H1 (cell line): Measurements from ENCODE around the gene CELA1. TPM values are rescaled to one million over a fixed set of nuclear protein-coding genes. Genes with fewer than 3 reads are reported as not detected.

Experiments used
- CTCF ChIA-PET: fragments of 300-600 bp; sonication (Branson Sonifier 250); formaldehyde crosslinking; loops from one replicate; lab custom pipeline; 2021; ENCODE audit not compliant: partially characterized antibody; lab: Charles Lee
- POLR2A ChIA-PET: fragments of 300-600 bp; sonication (Branson Sonifier 250); formaldehyde crosslinking; loops from one replicate; lab custom pipeline; 2021; ENCODE audit warnings: inconsistent platforms; ENCODE audit not compliant: partially characterized antibody; lab: Charles Lee
- DNase-seq, 2 experiments: peaks; one replicate each; pipeline versions ENCODE4 v3.0.0 to v3.0.0-alpha.2; 2010 to 2022; ENCODE audit warnings: low spot score in 2 of 2, low read depth in 1 of 2, mixed read lengths in 1 of 2
- FAIRE-seq: peaks from 2 replicates; lab custom pipeline; 2011; peaks lifted over from hg19 to GRCh38; lab: Jason Lieb, UNC
- H2AFZ ChIP-seq: 2 replicates; pipeline ENCODE4 v1.8.1; 2012; ENCODE audit warnings: low read length, inconsistent platforms
- H2AK5ac ChIP-seq: 2 replicates; pipeline ENCODE4 v1.6.1; 2013; ENCODE audit warnings: low read depth, low read length
- H2BK120ac ChIP-seq: replicated peaks from 2 replicates; pipeline ENCODE3; 2013; ENCODE audit warnings: low read depth, low read length, inconsistent platforms
- H2BK12ac ChIP-seq: 2 replicates; pipeline ENCODE4 v1.6.1; 2013; ENCODE audit warnings: low read depth, low read length
- H2BK15ac ChIP-seq: 2 replicates; pipeline ENCODE4 v1.6.1; 2013; ENCODE audit warnings: low read length
- H2BK20ac ChIP-seq: 2 replicates; pipeline ENCODE4 v1.6.1; 2013; ENCODE audit warnings: low read length
- H2BK5ac ChIP-seq: 2 replicates; pipeline ENCODE4 v1.6.1; 2013; ENCODE audit warnings: low read depth, low read length
- H3K14ac ChIP-seq: 2 replicates; pipeline ENCODE4 v1.6.1; 2013; ENCODE audit warnings: inconsistent platforms; ENCODE audit not compliant: insufficient read length
- H3K18ac ChIP-seq: 2 replicates; pipeline ENCODE4 v1.6.1; 2013; ENCODE audit warnings: low read length; ENCODE audit errors: extremely low read depth
- H3K23ac ChIP-seq: 2 replicates; pipeline ENCODE4 v1.6.1; 2013; ENCODE audit warnings: inconsistent platforms; ENCODE audit not compliant: insufficient read length
- H3K23me2 ChIP-seq: 2 replicates; pipeline ENCODE4 v1.6.1; 2013; ENCODE audit warnings: low read depth, low read length
- H3K27ac ChIP-seq: 2 replicates; pipeline ENCODE4 v1.6.1; 2011; ENCODE audit warnings: low read depth, low read length, inconsistent platforms
- H3K27me3 ChIP-seq, 4 experiments: replicated peaks in 1 of 4; 1 replicate in 1 of 4; 2 replicates in 3 of 4; pipeline versions ENCODE4 v1.6.1 to v1.8.1; 2011 to 2013; ENCODE audit warnings: low read length in 3 of 4, mild to moderate bottlenecking in 3 of 4, inconsistent platforms in 2 of 4, mixed read lengths in 2 of 4, moderate library complexity in 1 of 4; ENCODE audit not compliant: control insufficient read depth in 3 of 4, insufficient read depth in 3 of 4; ENCODE audit errors: extremely low read depth in 1 of 4
- H3K36me3 ChIP-seq, 4 experiments: 2 replicates each; pipeline versions ENCODE4 v1.6.1 to v1.8.1; 2011 to 2013; ENCODE audit warnings: mild to moderate bottlenecking in 4 of 4, low read length in 3 of 4, moderate library complexity in 2 of 4, control low read depth in 1 of 4, inconsistent platforms in 1 of 4; ENCODE audit not compliant: insufficient read depth in 4 of 4, control insufficient read depth in 2 of 4
- H3K4ac ChIP-seq: replicated peaks from 2 replicates; pipeline ENCODE3; 2013; ENCODE audit warnings: low read length, low read depth, mixed read lengths, inconsistent platforms; ENCODE audit not compliant: insufficient read length
- H3K4me1 ChIP-seq, 4 experiments: replicated peaks in 1 of 4; 1 replicate in 1 of 4; 2 replicates in 3 of 4; pipeline versions ENCODE4 v1.6.1 to v1.8.1; 2011 to 2013; ENCODE audit warnings: low read length in 3 of 4, inconsistent platforms in 2 of 4, mixed read lengths in 1 of 4; ENCODE audit not compliant: insufficient read depth in 4 of 4, control insufficient read depth in 3 of 4
- H3K4me2 ChIP-seq, 2 experiments: 2 replicates each; pipeline versions ENCODE4 v1.6.1 to v1.8.1; 2011 to 2013; ENCODE audit warnings: low read depth in 2 of 2, low read length in 2 of 2, control low read depth in 1 of 2, inconsistent platforms in 1 of 2, mild to moderate bottlenecking in 1 of 2; ENCODE audit not compliant: insufficient read depth in 1 of 2
- H3K4me3 ChIP-seq, 4 experiments: fragments of 200-600, 300-600 bp in 1 of 4; sonication (generic), shearing (Covaris generic), sonication (Bioruptor Twin) in 1 of 4; 2 replicates each; pipeline versions ENCODE4 v1.5.1 to v1.8.1; 2011 to 2016; ENCODE audit warnings: low read length in 4 of 4, low read depth in 3 of 4, control low read depth in 2 of 4, inconsistent platforms in 2 of 4, mild to moderate bottlenecking in 2 of 4, mixed read lengths in 1 of 4, moderate library complexity in 1 of 4; ENCODE audit not compliant: insufficient read depth in 2 of 4; ENCODE audit errors: extremely low read depth in 1 of 4
- H3K56ac ChIP-seq: replicated peaks from 2 replicates; pipeline ENCODE3; 2013; ENCODE audit warnings: low read depth, mild to moderate bottlenecking, mixed read lengths, low read length, inconsistent platforms; ENCODE audit not compliant: insufficient read length
- H3K79me1 ChIP-seq: 2 replicates; pipeline ENCODE4 v1.6.1; 2013; ENCODE audit warnings: low read depth, low read length, control low read depth
- H3K79me2 ChIP-seq, 2 experiments: 2 replicates each; pipeline versions ENCODE4 v1.6.1 to v1.8.1; 2012 to 2013; ENCODE audit warnings: low read length in 2 of 2, mild to moderate bottlenecking in 2 of 2, inconsistent platforms in 1 of 2; ENCODE audit not compliant: insufficient read depth in 2 of 2, control insufficient read depth in 1 of 2
- H3K9ac ChIP-seq, 4 experiments: replicated peaks in 1 of 4; 1 replicate in 1 of 4; 2 replicates in 3 of 4; pipeline versions ENCODE4 v1.6.1 to v1.8.1; 2011 to 2013; ENCODE audit warnings: low read depth in 3 of 4, low read length in 3 of 4, control low read depth in 2 of 4, mild to moderate bottlenecking in 2 of 4, moderate library complexity in 2 of 4, inconsistent platforms in 1 of 4; ENCODE audit errors: extremely low read depth in 1 of 4
- H3K9me3 ChIP-seq, 2 experiments: 2 replicates each; pipeline versions ENCODE4 v1.6.1 to v1.8.1; 2012 to 2013; ENCODE audit warnings: mild to moderate bottlenecking in 2 of 2, moderate library complexity in 2 of 2, control low read depth in 1 of 2, inconsistent platforms in 1 of 2, low read depth in 1 of 2, low read length in 1 of 2, mixed read lengths in 1 of 2; ENCODE audit not compliant: insufficient read depth in 2 of 2
- H4K20me1 ChIP-seq, 2 experiments: replicated peaks in 1 of 2; 2 replicates each; pipeline versions ENCODE3 to v1.8.1; 2011 to 2013; ENCODE audit warnings: inconsistent platforms in 2 of 2, low read length in 2 of 2, mild to moderate bottlenecking in 1 of 2; ENCODE audit not compliant: insufficient read depth in 2 of 2, control insufficient read depth in 1 of 2
- H4K5ac ChIP-seq: 2 replicates; pipeline ENCODE4 v1.6.1; 2013; ENCODE audit warnings: low read length, low read depth, mixed read lengths, inconsistent platforms; ENCODE audit not compliant: insufficient read length
- H4K8ac ChIP-seq: 2 replicates; pipeline ENCODE4 v1.8.0; 2013; ENCODE audit warnings: mild to moderate bottlenecking, moderate library complexity, low read length, inconsistent platforms; ENCODE audit not compliant: insufficient read depth; ENCODE audit errors: extremely low read depth
- H4K91ac ChIP-seq: replicated peaks from 2 replicates; pipeline ENCODE3; 2013; ENCODE audit warnings: low read length, mixed read lengths, inconsistent platforms; ENCODE audit not compliant: insufficient read length
- CREB1 ChIP-seq: IDR thresholded peaks from 2 replicates; pipeline ENCODE4 v1.6.1; 2012; ENCODE audit warnings: inconsistent platforms
- EP300 ChIP-seq, 2 experiments: IDR thresholded peaks; 1 replicate in 1 of 2; 2 replicates in 1 of 2; pipeline ENCODE4 v1.6.1; 2011 to 2012; ENCODE audit warnings: low read depth in 2 of 2, low read length in 2 of 2, mild to moderate bottlenecking in 2 of 2, borderline replicate concordance in 1 of 2, inconsistent platforms in 1 of 2, moderate library complexity in 1 of 2
- JUN ChIP-seq: IDR thresholded peaks from 2 replicates; pipeline ENCODE4 v1.6.1; 2011; ENCODE audit warnings: low read depth, mild to moderate bottlenecking, improper control_type of control experiment, low read length
- RFX5 ChIP-seq: IDR thresholded peaks from 2 replicates; pipeline ENCODE4 v1.6.1; 2011; ENCODE audit warnings: low read depth, low read length, improper control_type of control experiment, borderline replicate concordance
- RNF2 ChIP-seq: fragments of 200-900, 300-1000 bp; sonication (generic); IDR thresholded peaks from 2 replicates; pipeline ENCODE4 v1.7.1; 2016; ENCODE audit warnings: borderline replicate concordance, low read depth, mild to moderate bottlenecking, antibody characterized with exemption, low read length; ENCODE audit not compliant: poor library complexity, severe bottlenecking; ENCODE audit errors: missing control alignments
- ZNF274 ChIP-seq: IDR thresholded peaks from 2 replicates; pipeline ENCODE4 v1.7.0; 2012; ENCODE audit warnings: low read length, borderline replicate concordance; ENCODE audit errors: extremely low read depth
- WGBS, 2 experiments: shearing (Covaris generic) in 1 of 2; methylation state at CpG; one replicate each; pipeline versions ENCODE4 v1.1.6 to v1.1.7; 2013 to 2015; ENCODE audit warnings: low lambda C conversion rate in 2 of 2, mixed read lengths in 2 of 2, inconsistent platforms in 1 of 2, low coverage in 1 of 2, missing lambda C conversion rate in 1 of 2; ENCODE audit not compliant: insufficient replicate concordance in 2 of 2, insufficient coverage in 1 of 2, insufficient read length in 1 of 2; ENCODE audit errors: extremely low coverage in 1 of 2, missing lambda C conversion rate in 1 of 2; 5-methylcytosine and 5-hydroxymethylcytosine counted together
- polyA plus RNA-seq, 7 experiments: library from polyadenylated mRNA; depleted of rRNA in 3 of 7; stranded (reverse) in 5 of 7; unstranded in 2 of 7; fragments of >200 nt in 5 of 7; fragments of 200-250 nt in 2 of 7; gene quantifications; 1 replicate in 5 of 7; 2 replicates in 1 of 7; 4 replicates in 1 of 7; pipeline versions ENCODE4 v1.2.1 to v1.2.3, GENCODE V29; 2011 to 2013; ENCODE audit warnings: missing spikeins in 2 of 7, mixed read lengths in 2 of 7
- total RNA-seq: library from RNA; stranded (reverse); fragmentation: NEBNext Ultra II Directional; extraction: Animal tissue kit (Norgen Biotek cat#: 25700); gene quantifications from 2 replicates; pipeline ENCODE4 v1.2.1, GENCODE V29; 2021

The CELA1 gene
- total and polyA plus RNA-seq, 2 of the 8 experiments (the other 6 are each of a cell fraction or from before 2014, with no cell fraction given): 0.09 TPM; not detected in 1

DNA sequence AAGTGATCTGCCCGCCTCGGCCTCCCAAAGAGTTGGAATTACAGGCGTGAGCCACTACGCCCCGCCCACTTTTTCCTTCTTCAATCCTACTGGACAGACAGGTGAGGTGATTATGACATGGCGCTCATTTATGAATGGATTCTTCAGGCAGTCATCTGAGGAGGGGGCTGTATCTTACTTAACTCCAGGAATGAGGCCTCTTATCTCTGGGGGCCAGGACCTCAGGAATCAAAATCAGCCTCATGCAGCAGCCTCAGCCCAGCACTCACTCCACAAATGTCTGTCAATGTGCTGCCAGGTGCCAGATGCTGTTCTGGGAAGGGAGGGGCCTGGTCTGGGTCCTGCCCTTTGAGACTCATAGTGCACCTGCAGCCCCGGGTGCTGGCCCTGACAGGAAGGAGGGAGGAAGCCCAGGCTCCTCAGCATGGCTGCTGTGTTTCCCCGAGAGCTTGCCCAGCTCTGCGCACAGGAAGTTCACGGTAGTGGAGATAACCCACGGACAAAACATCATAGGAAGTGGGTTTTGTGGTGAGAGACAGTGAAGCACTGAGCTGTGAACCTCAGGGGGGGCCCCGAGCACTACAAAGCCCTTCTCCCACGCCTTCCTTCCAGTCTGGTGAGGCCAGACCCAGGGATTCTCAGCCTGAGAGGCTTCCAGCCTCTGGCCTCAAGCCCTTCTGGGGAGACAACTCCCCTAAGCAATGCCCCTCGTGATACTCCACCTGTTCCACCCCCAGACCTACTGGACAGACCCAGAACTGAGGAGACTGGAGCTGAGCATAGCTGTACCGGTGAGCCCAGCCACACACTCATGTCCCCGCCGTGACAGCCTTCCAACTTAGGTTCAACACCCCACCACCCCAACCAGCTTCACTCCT is 22.4 kb upstream of the CELA1 start:
- DNase-seq (no peak), FAIRE-seq (no peak)
- no peaks in the 10 kb centered on the region for H3K79me2 ChIP-seq
- H4K20me1 ChIP-seq: no peaks in the 10 kb centered on the region
- H2BK20ac ChIP-seq: no peak overlapping the region
- H3K56ac ChIP-seq: no peak overlapping the region
- no peaks in the 10 kb centered on the region for H3K9me3 ChIP-seq
- POLR2A ChIA-PET: interaction anchor here (1.1 to 1.9 kb wide), 2 partner anchors 10 to 22 kb away, joined by 3 to 5 read pairs; partner anchors contain the start of gene GALNT6
- no peak overlapping the region for H2AK5ac ChIP-seq
- 91% methylated on average over 17 of the region's 17 CpGs; no CpG with 5 or more reads in 1 of the 2 experiments for WGBS, 2 experiments
- no peak overlapping the region for H3K18ac ChIP-seq
- H3K9ac ChIP-seq: no peak overlapping the region
- no peak overlapping the region for H2BK5ac ChIP-seq
- no peak overlapping the region for H3K4ac ChIP-seq
- H4K5ac ChIP-seq: no peak overlapping the region
- no peaks in the 10 kb centered on the region for H3K27me3 ChIP-seq
- TF ChIP-seq RFX5 (no peak), JUN (no peak), CREB1 (no peak), EP300 (IDR thresholded peaks at IDR 0.05; ENCODE audit: borderline replicate concordance in 1 of 2, low read depth in 2 of 2, low read length in 2 of 2) (no peak), RNF2 (no peak), ZNF274 (no peak)
- no peak overlapping the region for H3K4me2 ChIP-seq
- peaks cover 0 to 6% (median 3%) of the 10 kb centered on the region in 4 experiments; a peak in 2 of 7 replicates for H3K4me1 ChIP-seq
- no peak overlapping the region for H2BK120ac ChIP-seq
- no peak overlapping the region for H3K14ac ChIP-seq
- no peak overlapping the region for H2AFZ ChIP-seq
- H4K8ac ChIP-seq: no peak overlapping the region
- CTCF ChIA-PET: interaction anchor here (0.7 to 1.2 kb wide), 3 partner anchors 8 to 60 kb away, joined by 3 read pairs; no protein-coding TSS in a partner anchor
- peaks cover 0 to 1% (median 0%) of the 10 kb centered on the region in 4 experiments; a peak in 2 of 8 replicates for H3K36me3 ChIP-seq
- H3K4me3 ChIP-seq: no peak overlapping the region
- H2BK12ac ChIP-seq: no peak overlapping the region
- no peaks in the 10 kb centered on the region for H3K79me1 ChIP-seq
- no peak overlapping the region for H3K23ac ChIP-seq
- H3K27ac ChIP-seq: no peak overlapping the region
- no peak overlapping the region for H4K91ac ChIP-seq
- H2BK15ac ChIP-seq: no peak overlapping the region
- no peaks in the 10 kb centered on the region; the same call in 1 of the 2 replicates for H3K23me2 ChIP-seq
